ENCODE results near the gene FES.

GRCh38 chr15:90913398-90913944 lies 29.2 kb downstream of the FES start:
- TF ChIP-seq CTCF (IDR thresholded peaks at IDR 0.05; ENCODE audit: low read depth, low read length, poor library complexity, severe bottlenecking): no peak
- TF ChIP-seq EZH2phosphoT487 (IDR thresholded peaks at IDR 0.05; ENCODE audit: borderline replicate concordance, low read length): no peak

Measured in DOHH2 (cell line).